Fibroblast of villous mesenchyme (primary cell): Measurements from ENCODE around the gene RASA3. TPM values are rescaled to one million over a fixed set of nuclear protein-coding genes. Genes with fewer than 3 reads are reported as not detected.
A peak's percentile ranks its signal among the peaks of the same experiment; 100 is the strongest.

ENCODE experiments used
- DNase-seq: peaks from one replicate; pipeline ENCODE4 v3.0.0-alpha.2; 2010; ENCODE audit warnings: low read depth
- H3K4me3 ChIP-seq: 2 replicates; pipeline ENCODE4 v1.5.1; 2011; ENCODE audit warnings: low read depth, mild to moderate bottlenecking, low read length
- CTCF ChIP-seq: IDR thresholded peaks from 2 replicates; pipeline ENCODE4 v1.5.1; 2012; ENCODE audit warnings: low read depth, mild to moderate bottlenecking, low read length; ENCODE audit not compliant: insufficient read depth
- total RNA-seq: library from RNA; depleted of rRNA; stranded (reverse); fragments of >200 nt; gene quantifications from 2 replicates; pipeline ENCODE4 v1.2.3, GENCODE V29; 2012

Gene RASA3
- total RNA-seq, 1 donor, result 34.1 TPM

- DNase-seq, result peak; percentile 97
- no peak for TF ChIP-seq CTCF
- peak overlapping the region; percentile 54 for H3K4me3 ChIP-seq
These were observed 127.8 kb downstream of the RASA3 start for GRCh38 chr13:114004420-114005205.

GRCh38 chr13:114002771-114003321 lies 129.6 kb downstream of the RASA3 start:
- no peak for DNase-seq
- H3K4me3 ChIP-seq, result no peak overlapping the region
- no peak for TF ChIP-seq CTCF

- peak; percentile 65 for DNase-seq
- no peak overlapping the region for H3K4me3 ChIP-seq
- no peak for TF ChIP-seq CTCF
These were observed 130.3 kb downstream of the RASA3 start for GRCh38 chr13:114002009-114002544.

- no peak overlapping the region for H3K4me3 ChIP-seq
- no peak for TF ChIP-seq CTCF
- no peak for DNase-seq
These were observed 131.0 kb downstream of the RASA3 start for GRCh38 chr13:114001331-114002008.

- H3K4me3 ChIP-seq, result no peak overlapping the region
- no peak for TF ChIP-seq CTCF
- DNase-seq, result no peak
These were observed 132.0 kb downstream of the RASA3 start for GRCh38 chr13:114000151-114001040.

- no peak for DNase-seq
These were observed 132.9 kb downstream of the RASA3 start for GRCh38 chr13:113999618-113999910.

More at GRCh38 chr13:113999618-113999910, 132.9 kb downstream of the RASA3 start:
- no peak overlapping the region for H3K4me3 ChIP-seq
- TF ChIP-seq CTCF, result no peak
